GM12873 (cell line): ENCODE measurements around the gene MTCH2.

Source experiments
- TF ChIP-seq, protein P1 (sequence below): IDR thresholded peaks from 2 replicates; pipeline ENCODE4 v1.5.1; 2012; ENCODE audit warnings: low read depth, mild to moderate bottlenecking, moderate library complexity, low read length, control low read depth; ENCODE audit not compliant: insufficient read depth; ENCODE audit errors: missing control alignments

The MTCH2 gene

DNA sequence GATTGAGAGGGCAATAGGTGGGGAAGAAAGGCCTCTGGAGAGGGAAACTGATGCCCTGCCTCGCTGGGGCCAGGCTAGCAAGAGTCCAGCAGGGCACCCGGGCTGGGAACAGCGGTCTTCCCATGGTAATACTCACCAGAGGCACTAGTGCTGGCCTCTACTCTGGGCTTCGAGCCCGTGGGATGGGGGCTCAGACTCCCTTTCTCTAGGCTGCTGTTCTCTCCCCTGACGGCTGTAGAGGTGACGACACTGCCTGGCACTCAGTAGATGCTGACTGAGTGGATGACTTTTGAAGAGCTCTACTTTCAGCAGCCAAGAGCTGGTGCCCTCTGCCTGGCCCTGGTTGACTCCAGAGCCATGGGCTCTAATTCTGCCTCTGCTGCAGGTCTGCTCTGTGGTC, 47.3 kb downstream of the MTCH2 start:
- TF ChIP-seq, protein P1, sequence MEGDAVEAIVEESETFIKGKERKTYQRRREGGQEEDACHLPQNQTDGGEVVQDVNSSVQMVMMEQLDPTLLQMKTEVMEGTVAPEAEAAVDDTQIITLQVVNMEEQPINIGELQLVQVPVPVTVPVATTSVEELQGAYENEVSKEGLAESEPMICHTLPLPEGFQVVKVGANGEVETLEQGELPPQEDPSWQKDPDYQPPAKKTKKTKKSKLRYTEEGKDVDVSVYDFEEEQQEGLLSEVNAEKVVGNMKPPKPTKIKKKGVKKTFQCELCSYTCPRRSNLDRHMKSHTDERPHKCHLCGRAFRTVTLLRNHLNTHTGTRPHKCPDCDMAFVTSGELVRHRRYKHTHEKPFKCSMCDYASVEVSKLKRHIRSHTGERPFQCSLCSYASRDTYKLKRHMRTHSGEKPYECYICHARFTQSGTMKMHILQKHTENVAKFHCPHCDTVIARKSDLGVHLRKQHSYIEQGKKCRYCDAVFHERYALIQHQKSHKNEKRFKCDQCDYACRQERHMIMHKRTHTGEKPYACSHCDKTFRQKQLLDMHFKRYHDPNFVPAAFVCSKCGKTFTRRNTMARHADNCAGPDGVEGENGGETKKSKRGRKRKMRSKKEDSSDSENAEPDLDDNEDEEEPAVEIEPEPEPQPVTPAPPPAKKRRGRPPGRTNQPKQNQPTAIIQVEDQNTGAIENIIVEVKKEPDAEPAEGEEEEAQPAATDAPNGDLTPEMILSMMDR, result no peak

DNA sequence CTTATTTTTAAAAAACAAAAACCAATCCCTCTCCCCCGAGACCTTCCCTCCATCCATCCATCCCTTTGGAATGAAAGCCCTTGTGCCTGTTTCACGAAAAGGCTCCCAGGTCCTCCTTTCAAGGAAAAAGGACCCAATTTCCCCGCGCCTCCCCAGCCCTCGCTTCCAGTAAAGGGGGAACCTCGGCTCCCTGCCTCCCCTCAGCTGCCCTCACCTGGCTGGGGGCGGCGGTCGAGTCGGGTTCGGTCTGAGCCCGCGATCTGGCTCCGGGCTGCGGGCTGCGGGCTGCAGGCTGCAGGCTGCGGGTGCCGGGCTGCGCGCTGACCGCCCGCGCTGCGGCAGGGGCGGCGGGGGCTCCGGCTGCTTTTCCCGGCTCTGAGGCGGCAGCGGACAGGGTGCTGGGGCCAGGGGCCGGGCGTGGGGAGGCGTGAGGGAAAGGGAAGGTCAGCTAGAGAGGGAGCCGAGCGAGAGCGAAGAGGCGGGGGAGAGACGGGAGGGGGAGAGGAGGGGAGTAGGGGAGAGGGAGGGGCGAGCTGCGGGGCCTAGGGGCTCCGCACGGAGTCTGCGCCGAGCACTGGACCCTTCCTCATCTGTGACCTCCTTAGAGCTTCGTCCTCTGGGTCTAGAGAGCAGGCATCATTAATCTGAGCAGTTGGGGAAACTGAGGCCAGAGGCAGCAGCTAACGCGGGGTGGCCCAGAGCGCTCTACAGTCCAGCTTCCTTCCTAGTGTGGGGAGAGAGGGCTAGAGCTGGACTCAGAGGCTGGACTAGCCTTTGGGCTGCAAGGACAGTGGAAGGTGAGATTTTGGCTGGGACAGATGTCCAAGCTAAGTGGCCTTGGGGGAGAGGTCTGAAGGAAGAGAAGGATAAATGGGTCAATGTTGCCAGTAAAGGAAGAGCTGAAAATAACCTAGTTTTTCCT, 48.2 kb downstream of the MTCH2 start, which contains the start of gene C1QTNF4:
Gene C1QTNF4 (minus strand): TSS at position 478 of the 922 bp plus-strand sequence. CDS start 3,601 bp downstream, outside the sequence.
- TF ChIP-seq, protein P1, result no peak

DNA sequence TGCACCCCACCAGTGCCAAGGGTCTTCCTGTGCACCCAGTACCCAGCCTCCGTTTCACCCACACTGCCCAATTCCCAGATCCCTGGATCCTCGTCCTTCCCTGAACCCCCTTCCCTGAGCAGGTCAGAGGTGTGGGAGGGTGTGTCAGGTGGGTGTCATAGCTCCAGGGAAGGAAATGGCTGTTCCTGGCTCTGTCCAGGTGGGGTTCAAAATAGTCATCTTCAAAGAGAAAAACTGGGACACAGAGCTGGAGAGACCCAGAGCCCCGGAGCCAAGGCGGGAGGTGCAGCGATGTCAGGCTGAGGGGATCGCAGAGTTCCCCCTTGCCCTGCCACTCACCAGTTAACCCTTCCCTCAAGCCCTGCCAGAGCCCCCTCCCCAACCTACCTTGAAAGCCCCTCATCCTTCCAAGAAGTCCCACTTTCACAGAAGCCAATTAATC, 48.8 kb downstream of the MTCH2 start:
- TF ChIP-seq, protein P1, result no peak

DNA sequence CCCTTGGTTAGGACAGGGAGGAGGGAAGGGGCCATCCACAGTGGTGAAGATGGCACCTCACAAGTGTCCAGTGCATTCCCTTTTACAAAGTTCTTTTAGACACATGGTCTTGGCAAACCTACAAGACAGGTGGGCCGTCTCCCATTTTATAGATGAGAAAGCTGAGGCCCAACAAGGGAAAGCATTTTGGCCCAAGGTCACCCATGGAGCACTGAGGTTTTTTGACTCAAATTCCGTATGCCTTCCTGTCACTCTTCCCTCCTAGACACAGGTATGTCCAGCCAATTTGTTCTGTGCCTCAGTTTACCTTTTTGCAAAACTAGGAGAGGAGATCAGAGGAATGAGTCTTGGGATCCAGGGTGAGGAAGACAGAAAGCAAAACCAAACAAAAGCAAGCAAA, 49.4 kb downstream of the MTCH2 start:
- TF ChIP-seq, protein P1, result no peak

DNA sequence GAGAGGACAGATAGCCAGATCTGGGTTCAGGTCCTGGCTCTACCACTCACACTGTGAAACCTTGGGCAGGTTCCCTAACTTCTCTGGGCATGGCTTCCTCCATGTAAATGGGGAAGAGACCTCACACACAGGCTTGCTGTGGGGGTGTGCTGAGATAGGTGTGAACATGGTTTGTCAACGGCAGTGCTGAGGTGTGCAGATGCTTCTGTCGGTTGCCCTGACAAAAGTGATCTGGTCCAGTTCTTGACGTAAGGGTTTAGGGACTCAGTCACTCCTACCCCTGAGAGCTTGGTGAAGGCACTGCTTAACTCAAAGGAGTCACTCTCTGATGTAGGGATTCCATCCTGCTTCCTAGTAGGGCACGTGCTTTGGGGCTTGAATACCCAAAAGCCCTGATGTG, 50.1 kb downstream of the MTCH2 start:
- TF ChIP-seq, protein P1, result no peak

DNA sequence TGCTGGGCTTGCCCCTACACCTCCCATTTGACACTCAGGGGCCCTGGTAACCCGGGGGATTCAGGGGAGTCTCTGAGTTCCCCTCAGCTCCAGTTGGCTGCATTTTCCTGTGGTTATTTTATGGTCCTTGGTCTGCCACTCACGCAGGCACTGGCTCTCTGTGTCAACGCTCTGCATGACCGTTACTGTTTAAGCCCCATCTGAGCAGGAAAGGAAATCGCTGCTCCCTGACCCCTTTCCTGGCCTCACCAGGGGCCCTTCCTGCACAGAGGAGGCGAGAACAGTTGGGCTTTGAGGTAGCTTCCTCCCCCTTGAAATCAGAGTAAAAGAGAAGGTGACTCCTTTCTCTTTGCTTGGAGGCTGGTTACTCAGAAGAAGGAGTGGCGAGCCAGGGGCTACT, 50.6 kb downstream of the MTCH2 start:
- TF ChIP-seq, protein P1, result no peak

DNA sequence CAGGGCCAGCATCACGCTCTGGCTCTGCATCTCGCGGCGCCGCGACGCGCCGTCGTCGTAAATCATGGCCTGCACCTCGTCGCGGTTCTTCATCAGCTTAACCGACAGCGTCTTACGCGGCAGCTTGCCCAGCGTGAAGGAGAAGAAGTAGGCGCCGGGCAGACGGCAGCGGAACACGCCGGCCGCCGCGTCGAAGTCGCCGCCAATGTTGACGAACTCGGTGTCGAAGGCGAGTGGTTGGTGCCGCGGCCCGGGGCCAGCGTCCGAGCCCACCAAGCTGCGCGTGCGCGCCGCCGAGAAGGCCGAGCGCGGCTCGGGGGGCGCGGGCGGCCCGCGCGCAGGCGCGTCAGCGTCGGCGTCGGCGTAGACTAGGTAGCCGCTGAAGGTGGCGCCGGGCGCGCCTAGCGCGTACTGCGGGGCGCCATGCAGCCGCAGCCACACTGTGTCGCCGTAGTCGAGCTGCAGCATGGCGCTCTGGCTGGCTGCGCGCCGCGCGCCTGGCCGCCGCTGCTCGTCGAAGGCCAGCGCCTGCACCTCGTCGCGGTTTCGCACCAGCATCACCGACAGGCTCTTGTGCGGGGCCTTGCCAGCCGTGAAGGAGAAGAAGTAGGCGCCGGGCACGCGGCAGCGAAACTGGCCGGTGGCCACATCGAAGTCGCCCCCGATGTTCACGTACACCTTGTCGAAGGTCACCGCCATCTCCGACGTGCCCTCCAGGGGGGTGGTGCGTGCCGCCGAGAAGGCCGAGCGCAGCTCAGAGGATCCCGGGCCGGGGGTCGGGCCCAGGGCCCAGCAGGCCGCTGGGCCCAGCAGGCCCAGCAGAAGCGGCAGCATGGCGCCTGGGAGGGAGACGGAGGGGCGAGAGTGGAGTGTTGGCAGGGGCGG, 52.1 kb downstream of the MTCH2 start:
- TF ChIP-seq, protein P1, result no peak
